Fibroblast of lung (primary cell): ENCODE data around the gene OR6B2.

ENCODE experiments used
- EZH2 ChIP-seq: IDR thresholded peaks from 2 replicates; pipeline ENCODE4 v1.5.1; 2012; ENCODE audit warnings: low read length, control low read depth, mild to moderate bottlenecking; ENCODE audit errors: missing control alignments
- TF ChIP-seq, protein P1 (sequence below), 2 donors: IDR thresholded peaks in 1 of 2; conservative IDR thresholded peaks in 1 of 2; 1 replicate in 1 of 2; 2 replicates in 1 of 2; pipeline ENCODE4 v1.5.1; 2011 to 2012; ENCODE audit warnings: low read length in 2 of 2, control low read depth in 1 of 2, inconsistent platforms in 1 of 2, low read depth in 1 of 2, mild to moderate bottlenecking in 1 of 2

DNA sequence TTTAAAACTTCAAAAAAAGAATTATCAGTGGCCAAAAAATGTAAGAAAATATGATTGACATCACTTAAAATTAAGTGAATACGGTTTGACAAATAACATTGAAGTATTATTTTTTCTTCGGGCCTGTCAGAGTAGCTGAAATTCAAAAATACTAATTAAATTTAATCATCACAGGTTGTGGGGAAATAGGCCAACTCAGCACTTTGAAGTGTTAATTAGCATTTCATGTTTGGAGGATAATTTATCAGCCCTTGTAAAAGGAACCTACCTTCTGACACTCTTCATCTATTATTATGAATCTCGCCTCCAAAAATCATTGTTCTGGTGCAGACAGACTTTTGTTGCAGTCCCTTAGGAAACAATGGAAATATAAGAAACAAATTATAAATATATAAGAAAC, 40.7 kb upstream of the OR6B2 start:
- no peak for TF ChIP-seq EZH2
- TF ChIP-seq, protein P1, sequence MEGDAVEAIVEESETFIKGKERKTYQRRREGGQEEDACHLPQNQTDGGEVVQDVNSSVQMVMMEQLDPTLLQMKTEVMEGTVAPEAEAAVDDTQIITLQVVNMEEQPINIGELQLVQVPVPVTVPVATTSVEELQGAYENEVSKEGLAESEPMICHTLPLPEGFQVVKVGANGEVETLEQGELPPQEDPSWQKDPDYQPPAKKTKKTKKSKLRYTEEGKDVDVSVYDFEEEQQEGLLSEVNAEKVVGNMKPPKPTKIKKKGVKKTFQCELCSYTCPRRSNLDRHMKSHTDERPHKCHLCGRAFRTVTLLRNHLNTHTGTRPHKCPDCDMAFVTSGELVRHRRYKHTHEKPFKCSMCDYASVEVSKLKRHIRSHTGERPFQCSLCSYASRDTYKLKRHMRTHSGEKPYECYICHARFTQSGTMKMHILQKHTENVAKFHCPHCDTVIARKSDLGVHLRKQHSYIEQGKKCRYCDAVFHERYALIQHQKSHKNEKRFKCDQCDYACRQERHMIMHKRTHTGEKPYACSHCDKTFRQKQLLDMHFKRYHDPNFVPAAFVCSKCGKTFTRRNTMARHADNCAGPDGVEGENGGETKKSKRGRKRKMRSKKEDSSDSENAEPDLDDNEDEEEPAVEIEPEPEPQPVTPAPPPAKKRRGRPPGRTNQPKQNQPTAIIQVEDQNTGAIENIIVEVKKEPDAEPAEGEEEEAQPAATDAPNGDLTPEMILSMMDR (conservative IDR thresholded peaks at IDR 0.05 in 1 of 2, IDR thresholded peaks at IDR 0.05 in 1 of 2; ENCODE audit: low read depth in 1 of 2, low read length in 2 of 2), result no peak
